ENCODE data around the gene LSM11.

The LSM11 gene

GRCh38 chr5:157778121-157778805 is 34.8 kb downstream of the LSM11 start:
- DNase-seq, result no peak

DNA sequence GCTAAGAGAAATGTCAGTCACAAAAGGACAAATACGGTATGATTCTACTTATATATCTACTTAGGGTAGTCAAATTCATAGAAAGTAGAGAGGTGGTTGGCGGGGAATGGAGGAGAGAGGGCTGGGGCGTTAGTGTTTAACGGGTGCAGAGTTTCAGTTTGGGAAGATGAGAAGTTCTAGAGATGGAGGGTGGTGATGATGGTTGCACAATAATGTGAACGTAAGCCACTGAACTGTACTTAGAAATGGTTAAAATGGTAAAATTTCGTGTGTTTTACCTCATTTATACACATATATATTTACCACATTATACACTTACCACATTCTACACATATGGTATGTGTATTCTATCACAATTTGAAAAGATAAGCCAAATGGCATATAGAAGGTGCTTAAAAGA is 35.7 kb downstream of the LSM11 start:
- DNase-seq, result no peak

DNA sequence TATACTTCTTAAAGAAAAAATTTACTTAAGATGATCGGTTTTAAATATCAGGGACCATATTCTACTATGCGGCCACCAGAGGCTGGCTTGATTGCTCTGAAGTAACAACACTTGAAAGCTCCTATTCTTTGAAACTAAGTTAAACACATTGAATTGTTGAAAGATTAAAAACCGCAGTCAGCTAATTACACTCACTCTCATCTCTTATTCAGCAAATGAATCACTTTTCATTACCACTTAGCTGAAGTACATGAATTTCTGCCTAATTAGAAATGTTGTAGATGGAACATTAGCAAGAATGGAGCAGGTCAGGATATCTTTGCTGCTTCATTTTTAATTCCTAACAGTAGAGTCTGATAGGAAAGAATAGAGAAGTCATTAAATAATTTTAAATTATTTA is 42.3 kb downstream of the LSM11 start:
- DNase-seq, result no peak

DNA sequence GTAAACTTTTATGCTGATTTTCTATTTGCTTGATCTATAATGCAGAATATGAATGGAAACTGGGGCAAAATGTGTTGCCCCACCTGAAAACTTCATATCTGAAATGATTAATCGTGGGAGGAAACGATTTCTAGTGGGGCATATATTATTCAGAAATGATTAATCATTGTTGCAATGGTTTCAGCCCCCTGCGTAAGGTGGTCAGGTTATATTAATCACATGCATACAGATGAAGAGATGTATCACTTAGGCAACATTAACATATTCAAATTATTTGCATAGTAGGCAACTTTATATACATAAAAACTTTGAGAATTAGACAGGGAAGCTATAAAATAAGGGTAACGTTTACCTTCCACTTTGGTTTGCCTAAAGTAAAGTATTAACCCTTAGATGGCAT is 49.8 kb downstream of the LSM11 start:
- DNase-seq, result no peak

GRCh38 chr5:157799578-157799977 is 56.1 kb downstream of the LSM11 start:
- DNase-seq, result no peak

- no peak for DNase-seq
Observed at GRCh38 chr5:157800137-157800536, 56.6 kb downstream of the LSM11 start.

- DNase-seq, result no peak
Observed at GRCh38 chr5:157802736-157803135, 59.2 kb downstream of the LSM11 start.

DNA sequence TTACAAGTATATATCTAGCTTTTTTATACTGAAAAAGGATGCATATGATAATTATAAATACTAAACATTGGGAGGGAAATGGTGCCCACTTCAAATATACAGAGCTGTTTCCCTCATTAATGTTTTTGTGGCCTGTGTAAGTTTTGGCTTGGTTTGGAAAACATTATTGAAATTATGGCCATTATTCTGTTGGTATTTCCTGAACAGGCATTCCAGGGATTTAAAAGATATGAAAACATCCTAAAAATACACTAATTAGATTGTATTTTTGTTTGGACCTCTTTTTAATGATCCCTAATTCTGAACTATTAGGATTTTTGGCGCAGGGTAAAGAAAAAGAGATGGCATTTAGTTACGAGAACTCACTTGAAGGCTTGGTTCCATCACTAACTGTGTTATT is 64.5 kb downstream of the LSM11 start:
- no peak for DNase-seq

Data from bone marrow (tissue), 2 donors.